GM21576 (cell line): ENCODE measurements around the gene FOXD3.
"Not testable (repeated sequence)": the region's sequence is repeated elsewhere in the genome, so short reads cannot be mapped to it uniquely, and the experiment has no call there.

Experiments
- ATAC-seq: cut with Tn5 transposase; IDR thresholded peaks from one replicate; pipeline ENCODE4 v1.9.1; 2021; ENCODE audit warnings: mild to moderate bottlenecking, moderate library complexity; ENCODE audit not compliant: unreplicated experiment

FOXD3 gene

GRCh38 chr1:63356234-63356633 lies 33.9 kb downstream of the FOXD3 start:
- not testable (repeated sequence) for ATAC-seq

DNA sequence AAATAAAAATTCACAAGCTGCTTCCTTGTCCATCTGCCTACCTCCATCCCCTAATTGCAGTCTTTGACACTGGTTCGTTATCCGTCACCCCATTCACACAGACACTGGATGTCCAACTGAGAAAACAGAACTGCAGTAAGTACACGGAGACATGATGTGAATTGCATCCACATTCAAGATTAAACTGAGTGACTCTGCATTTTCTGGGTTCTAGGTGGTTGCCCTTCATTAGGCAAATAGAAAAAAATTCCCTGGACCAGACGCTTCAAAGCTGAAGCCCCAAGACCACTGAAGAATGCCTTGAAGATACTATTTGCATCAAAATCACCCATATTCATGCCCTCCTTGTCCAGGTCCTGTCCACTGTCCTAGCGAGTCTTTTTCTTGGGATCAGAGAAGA lies 37.2 kb downstream of the FOXD3 start:
- no peak for ATAC-seq

DNA sequence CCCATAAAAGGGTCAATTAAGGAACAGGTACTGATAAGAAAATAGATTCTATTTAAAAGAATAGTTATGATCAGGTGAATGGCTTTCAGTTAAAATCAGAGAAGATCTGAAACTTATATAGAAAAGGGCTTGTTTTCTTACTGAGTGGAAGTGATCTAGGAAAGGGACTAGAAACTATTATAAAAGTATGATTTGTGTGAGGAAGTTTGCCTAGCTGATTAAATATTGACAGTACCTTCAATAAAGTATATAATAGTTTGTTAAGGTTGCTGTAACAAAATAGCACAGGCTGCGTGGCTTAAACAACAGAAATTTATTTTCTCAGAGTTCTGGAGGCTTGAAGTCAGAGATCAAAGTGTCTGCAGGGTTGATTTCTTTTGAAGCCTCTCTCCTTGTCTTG lies 39.7 kb downstream of the FOXD3 start:
- ATAC-seq = no peak

DNA sequence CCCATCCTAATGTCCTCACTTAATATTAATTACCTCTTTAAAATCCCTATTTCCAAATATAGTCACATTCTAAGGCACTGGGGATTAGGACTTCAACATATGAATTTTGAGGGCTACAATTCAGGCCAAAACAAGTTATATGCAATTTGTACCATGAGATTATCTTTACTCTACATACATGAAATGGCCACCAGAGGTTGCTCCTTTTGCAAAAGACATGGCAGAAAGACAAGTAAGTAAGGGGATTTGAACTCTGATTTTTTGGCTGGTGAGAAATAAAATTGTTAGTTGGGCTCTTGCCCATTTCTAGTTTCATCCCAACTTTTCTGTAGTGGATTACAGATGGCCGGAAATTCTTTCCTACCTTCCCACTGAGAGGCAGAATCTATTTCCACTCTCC lies 40.2 kb downstream of the FOXD3 start:
- ATAC-seq = no peak

GRCh38 chr1:63363014-63363413 lies 40.6 kb downstream of the FOXD3 start:
- no peak for ATAC-seq

DNA sequence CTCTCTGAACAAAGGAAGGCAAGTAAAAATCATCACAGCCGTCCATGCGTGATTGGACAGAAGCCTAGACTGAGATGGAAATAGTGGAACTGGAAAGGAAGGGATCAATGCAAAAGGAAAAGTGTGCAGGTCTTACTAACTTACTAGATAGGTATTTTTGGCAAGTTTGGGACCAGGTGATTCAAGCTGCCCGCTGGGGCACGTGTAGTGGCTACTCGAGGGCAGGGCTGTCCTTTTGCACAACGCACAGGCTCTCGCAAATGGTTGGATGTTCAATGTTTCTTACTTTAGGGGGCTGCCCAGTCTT lies 44.5 kb downstream of the FOXD3 start:
- no peak for ATAC-seq

DNA sequence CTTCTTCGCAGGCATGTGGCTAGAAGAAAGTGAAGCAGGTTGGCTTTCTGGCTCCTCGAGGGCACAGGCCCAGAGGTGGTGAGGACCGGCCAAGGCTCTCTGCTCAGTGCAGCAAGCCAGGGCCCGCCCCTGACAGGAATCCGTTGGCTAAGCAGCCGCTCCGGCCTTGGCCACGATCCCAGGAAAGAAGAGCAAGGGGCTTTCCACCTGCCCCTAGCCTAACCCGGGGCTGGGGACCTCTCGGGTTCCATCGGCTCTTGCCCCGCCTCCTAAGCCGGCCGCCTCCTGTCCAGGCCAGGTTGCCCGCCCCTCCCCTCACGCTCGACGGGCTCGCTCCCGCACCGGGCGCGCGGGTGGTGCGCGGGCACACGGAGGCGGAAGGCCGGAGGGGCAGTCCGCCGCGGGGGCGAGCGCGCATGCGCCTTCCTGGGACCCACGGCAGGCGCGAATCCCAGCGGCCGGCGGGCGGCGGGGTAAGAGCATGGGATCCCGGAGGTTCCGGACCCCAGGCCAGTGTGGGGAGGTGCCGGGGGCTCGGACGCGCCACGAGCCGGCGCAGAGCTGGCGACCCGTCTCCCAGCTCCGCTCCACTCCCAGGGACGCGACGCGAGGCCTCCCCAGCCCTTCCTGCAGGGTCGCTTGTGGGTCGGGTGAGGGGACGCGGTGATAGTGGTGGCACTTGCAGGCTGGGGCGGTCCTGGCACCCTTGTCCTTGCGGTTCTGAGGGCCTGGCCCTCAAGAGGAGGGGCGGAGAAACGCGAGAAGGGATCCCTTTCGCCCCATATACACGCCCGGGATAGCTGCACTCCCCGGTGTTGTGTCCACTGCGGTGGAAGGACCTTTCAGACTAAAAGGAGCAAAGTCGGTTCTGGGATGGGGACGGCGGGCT lies 45.1 kb downstream of the FOXD3 start, which contains the start of gene ALG6:
Gene ALG6, plus strand, starts transcription at position 413 of the 889 bp plus-strand sequence. CDS start 3,351 bp downstream, outside the sequence.
- peak; percentile 91 for ATAC-seq

- ATAC-seq = no peak
These were observed 45.8 kb downstream of the FOXD3 start for GRCh38 chr1:63368131-63368530.
